ENCODE data around the gene AGPAT4. TPM values are rescaled to one million over a fixed set of nuclear protein-coding genes. Genes with fewer than 3 reads are reported as not detected.

AGPAT4 gene
- total and polyA plus RNA-seq, 2 of the 4 experiments (the other 2 are of a cell fraction): 3.6 to 3.8 TPM

GRCh38 chr6:161261816-161262215 is 12.0 kb downstream of the AGPAT4 start:
- H4K5ac ChIP-seq (ENCODE audit: low read depth, low read length): no peak overlapping the region
- POLR2A ChIA-PET (ENCODE audit: unreplicated experiment): no interaction called here

More at GRCh38 chr6:161261816-161262215, 12.0 kb downstream of the AGPAT4 start:
- dilution Hi-C loops (cut with HindIII; ENCODE audit: low sequenced_read_pairs, unreplicated experiment): no loop called here
- Histone ChIP-seq H3K4me2 (ENCODE audit: low read depth, low read length) (no peak overlapping the region), H2AK9ac (replicated peaks; ENCODE audit: low read depth, low read length, poor library complexity) (no peak overlapping the region), H3K9ac (ENCODE audit: low read depth, low read length) (no peak overlapping the region), H3K23ac (ENCODE audit: low read depth, low read length) (no peak overlapping the region), H3K14ac (replicated peaks; ENCODE audit: low read depth, low read length) (no peak overlapping the region), H2AFZ (replicated peaks; ENCODE audit: low read length, poor library complexity) (no peak overlapping the region), H3K4ac (ENCODE audit: low read depth, low read length) (no peak overlapping the region), H3K4me1 (ENCODE audit: control insufficient read depth, insufficient read depth, low read length) (peaks cover 8% of the 10 kb centered on the region), H3K27me3 (ENCODE audit: control insufficient read depth, insufficient read depth, low read length) (no peaks in the 10 kb centered on the region), H4K91ac (ENCODE audit: insufficient read depth, low read depth, low read length) (no peak overlapping the region), H3K9me3 (ENCODE audit: control insufficient read depth, insufficient read depth, low read length) (no peaks in the 10 kb centered on the region), H2BK20ac (ENCODE audit: low read depth, low read length) (no peak overlapping the region), H4K20me1 (ENCODE audit: insufficient read depth, low read length) (no peaks in the 10 kb centered on the region), H2BK5ac (ENCODE audit: low read depth, low read length, poor library complexity, severe bottlenecking) (no peak overlapping the region), H3K36me3 (ENCODE audit: control insufficient read depth, insufficient read depth, low read length) (peaks cover 8% of the 10 kb centered on the region; the same call in 1 of the 2 replicates), H3K27ac (ENCODE audit: insufficient read depth, low read length) (no peak overlapping the region), H3K79me1 (ENCODE audit: low read depth in 1 of 2, low read length in 2 of 2) (peaks cover 8 to 34% of the 10 kb centered on the region in 2 experiments; a peak in 3 of 4 replicates), H2AK5ac (ENCODE audit: low read depth, low read length) (no peak overlapping the region), H2BK120ac (ENCODE audit: low read depth, low read length) (no peak overlapping the region), H2BK15ac (ENCODE audit: low read depth, low read length) (no peak overlapping the region), H4K8ac (ENCODE audit: low read depth in 2 of 2, low read length in 2 of 2) (no peak overlapping the region), H3K18ac (ENCODE audit: low read depth, low read length) (no peak overlapping the region), H3K4me3 (ENCODE audit: insufficient read depth, low read depth, low read length) (no peak overlapping the region), H3K56ac (ENCODE audit: extremely low read depth, insufficient read depth, low read length) (no peak overlapping the region), H3K9me1 (ENCODE audit: insufficient read depth, low read length) (peaks cover 19% of the 10 kb centered on the region)
- CTCF ChIA-PET: interaction anchor here (1.1 kb wide), 1 partner anchor 9 kb away, joined by 5 read pairs; no protein-coding TSS in a partner anchor
- WGBS, 2 experiments (ENCODE audit: extremely low coverage in 2 of 2, insufficient read length in 1 of 2): no CpG with 5 or more reads among the region's 3 CpGs
- ATAC-seq (ENCODE audit: low read depth) (no peak), DNase-seq (no peak)
- BruUV-seq (replicated peaks): no TSS peak
- intact Hi-C loops (cut with micrococcal nuclease): no loop called here
- no peak for TF ChIP-seq USF2 (IDR thresholded peaks at IDR 0.05; ENCODE audit: low read depth, low read length)
- TF ChIP-seq MXI1 (IDR thresholded peaks at IDR 0.05; ENCODE audit: borderline replicate concordance, low read depth, low read length): no peak
- no peak for TF ChIP-seq RAD21 (IDR thresholded peaks at IDR 0.05; ENCODE audit: low read length)
- TF ChIP-seq BHLHE40 (IDR thresholded peaks at IDR 0.05; ENCODE audit: low read depth, low read length): no peak
- TF ChIP-seq POLR2A (IDR thresholded peaks at IDR 0.05; ENCODE audit: low read depth, low read length): no peak
- TF ChIP-seq CHD1 (IDR thresholded peaks at IDR 0.05; ENCODE audit: low read depth, low read length): no peak
- TF ChIP-seq FOS (IDR thresholded peaks at IDR 0.05; ENCODE audit: low read depth, low read length): no peak
- no peak for TF ChIP-seq MAZ (IDR thresholded peaks at IDR 0.05; ENCODE audit: borderline replicate concordance, low read depth, low read length)
- no peak for TF ChIP-seq CEBPB (IDR thresholded peaks at IDR 0.05; ENCODE audit: low read depth, low read length)
- TF ChIP-seq MAFK (IDR thresholded peaks at IDR 0.05; ENCODE audit: low read depth, low read length): no peak
- TF ChIP-seq RCOR1 (IDR thresholded peaks at IDR 0.05; ENCODE audit: insufficient replicate concordance, low read length): no peak
- in situ Hi-C loops (cut with MboI; ENCODE audit: low sequenced_read_pairs): loop anchor here (25.0 kb wide), 1 partner anchor 275 kb away; the partner anchor contains the start of gene MAP3K4
